LNCAP (cell line): ENCODE results near the gene GPR78.
A peak's percentile ranks its signal among the peaks of the same experiment; 100 is the strongest.

Experiments
- TF ChIP-seq, protein P1 (sequence below): fragments of 450-650 bp; IDR thresholded peaks from 2 replicates; pipeline ENCODE4 v1.5.1; 2017; ENCODE audit warnings: mild to moderate bottlenecking

GPR78 gene

DNA sequence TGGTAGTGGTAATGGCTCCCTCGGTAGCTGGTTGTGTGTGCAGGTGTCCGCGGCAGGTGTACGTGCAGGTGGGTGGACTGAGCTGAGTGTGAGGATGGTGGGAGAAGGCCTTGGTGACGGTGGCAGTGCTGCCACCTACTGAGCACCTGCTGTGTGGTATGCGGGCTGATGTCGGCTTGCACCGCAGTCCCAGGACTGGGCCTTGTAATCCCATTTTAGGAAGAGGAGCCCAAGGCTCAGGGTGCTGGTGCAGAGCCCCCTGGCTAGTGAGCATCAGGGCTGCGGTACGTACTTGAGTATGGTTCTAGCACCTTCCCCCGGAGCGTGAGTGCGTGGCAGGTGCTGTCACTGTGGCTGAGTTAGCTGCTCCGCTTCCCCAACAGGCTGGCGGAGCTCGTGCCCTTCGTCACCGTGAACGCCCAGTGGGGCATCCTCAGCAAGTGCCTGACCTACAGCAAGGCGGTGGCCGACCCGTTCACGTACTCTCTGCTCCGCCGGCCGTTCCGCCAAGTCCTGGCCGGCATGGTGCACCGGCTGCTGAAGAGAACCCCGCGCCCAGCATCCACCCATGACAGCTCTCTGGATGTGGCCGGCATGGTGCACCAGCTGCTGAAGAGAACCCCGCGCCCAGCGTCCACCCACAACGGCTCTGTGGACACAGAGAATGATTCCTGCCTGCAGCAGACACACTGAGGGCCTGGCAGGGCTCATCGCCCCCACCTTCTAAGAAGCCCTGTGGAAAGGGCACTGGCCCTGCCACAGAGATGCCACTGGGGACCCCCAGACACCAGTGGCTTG, 6.7 kb downstream of the GPR78 start:
- TF ChIP-seq, protein P1, sequence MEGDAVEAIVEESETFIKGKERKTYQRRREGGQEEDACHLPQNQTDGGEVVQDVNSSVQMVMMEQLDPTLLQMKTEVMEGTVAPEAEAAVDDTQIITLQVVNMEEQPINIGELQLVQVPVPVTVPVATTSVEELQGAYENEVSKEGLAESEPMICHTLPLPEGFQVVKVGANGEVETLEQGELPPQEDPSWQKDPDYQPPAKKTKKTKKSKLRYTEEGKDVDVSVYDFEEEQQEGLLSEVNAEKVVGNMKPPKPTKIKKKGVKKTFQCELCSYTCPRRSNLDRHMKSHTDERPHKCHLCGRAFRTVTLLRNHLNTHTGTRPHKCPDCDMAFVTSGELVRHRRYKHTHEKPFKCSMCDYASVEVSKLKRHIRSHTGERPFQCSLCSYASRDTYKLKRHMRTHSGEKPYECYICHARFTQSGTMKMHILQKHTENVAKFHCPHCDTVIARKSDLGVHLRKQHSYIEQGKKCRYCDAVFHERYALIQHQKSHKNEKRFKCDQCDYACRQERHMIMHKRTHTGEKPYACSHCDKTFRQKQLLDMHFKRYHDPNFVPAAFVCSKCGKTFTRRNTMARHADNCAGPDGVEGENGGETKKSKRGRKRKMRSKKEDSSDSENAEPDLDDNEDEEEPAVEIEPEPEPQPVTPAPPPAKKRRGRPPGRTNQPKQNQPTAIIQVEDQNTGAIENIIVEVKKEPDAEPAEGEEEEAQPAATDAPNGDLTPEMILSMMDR: peak; percentile 53

DNA sequence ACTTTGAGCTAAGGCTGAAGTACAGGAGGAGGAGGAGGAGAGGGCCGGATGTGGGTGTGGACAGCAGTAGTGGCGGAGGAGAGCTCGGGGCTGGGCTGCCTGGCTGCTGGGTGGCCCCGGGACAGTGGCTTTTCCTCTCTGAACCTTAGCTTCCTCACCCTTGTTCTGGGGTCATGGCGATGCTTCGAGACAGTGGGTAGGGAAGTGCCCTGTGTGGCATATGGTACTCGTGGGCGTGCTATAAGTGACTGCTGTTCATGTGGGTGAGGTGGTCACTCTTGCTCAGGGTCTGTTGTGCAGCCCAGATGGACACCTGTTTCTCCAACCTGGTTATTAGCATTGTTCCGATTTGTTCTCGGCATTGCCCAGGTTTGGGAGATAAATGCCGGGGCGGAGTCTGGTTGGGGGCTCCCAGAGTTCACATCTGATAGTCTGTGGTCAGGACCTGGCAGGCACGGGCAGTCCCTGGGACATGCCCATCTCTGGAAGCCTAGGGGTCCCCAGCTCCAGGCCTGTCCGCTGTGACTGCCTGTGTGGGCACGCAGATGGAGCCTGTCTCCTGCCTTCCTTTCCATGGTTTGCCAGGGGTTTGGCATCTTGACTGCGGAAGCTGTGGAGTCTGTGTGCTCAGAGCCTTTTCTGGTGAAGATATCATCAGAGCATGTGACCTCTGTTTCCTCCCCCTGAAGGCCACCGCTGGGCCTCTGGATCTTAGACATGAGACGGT, 7.4 kb downstream of the GPR78 start:
- TF ChIP-seq, protein P1: no peak

DNA sequence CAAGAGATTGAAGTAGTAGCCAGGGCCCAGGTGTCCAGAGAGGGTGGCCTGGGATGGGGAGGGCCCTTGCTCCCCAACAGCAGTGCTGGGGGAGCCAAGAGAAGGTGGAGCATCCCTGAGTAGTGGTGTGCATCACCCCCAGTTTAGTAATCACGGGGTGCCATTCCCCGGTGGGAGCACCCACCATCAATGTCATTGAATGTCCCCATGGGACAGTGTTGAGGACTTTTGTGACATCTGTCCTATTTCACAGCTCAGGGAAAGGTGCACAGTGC, 7.9 kb downstream of the GPR78 start:
- TF ChIP-seq, protein P1: no peak

DNA sequence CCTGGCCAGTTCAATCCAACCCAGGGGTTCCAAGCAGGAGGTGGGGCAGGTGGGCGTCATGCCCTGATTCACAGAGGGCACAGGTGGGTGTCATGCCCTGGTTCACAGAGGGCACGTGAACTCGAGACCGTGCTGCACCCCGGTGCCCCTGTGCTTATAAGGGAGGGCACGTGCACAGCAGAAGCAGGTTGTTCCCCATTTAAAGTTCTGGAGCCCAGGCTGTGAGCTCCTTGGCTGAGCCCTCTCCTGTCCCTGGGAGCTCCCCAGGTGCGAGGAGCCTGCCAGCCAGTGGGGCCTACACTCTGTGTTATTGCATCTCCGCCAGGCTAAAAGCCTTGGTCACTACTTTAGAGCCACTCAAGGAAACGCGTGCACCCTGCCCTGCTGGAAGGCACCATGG, 9.1 kb downstream of the GPR78 start:
- TF ChIP-seq, protein P1: no peak

DNA sequence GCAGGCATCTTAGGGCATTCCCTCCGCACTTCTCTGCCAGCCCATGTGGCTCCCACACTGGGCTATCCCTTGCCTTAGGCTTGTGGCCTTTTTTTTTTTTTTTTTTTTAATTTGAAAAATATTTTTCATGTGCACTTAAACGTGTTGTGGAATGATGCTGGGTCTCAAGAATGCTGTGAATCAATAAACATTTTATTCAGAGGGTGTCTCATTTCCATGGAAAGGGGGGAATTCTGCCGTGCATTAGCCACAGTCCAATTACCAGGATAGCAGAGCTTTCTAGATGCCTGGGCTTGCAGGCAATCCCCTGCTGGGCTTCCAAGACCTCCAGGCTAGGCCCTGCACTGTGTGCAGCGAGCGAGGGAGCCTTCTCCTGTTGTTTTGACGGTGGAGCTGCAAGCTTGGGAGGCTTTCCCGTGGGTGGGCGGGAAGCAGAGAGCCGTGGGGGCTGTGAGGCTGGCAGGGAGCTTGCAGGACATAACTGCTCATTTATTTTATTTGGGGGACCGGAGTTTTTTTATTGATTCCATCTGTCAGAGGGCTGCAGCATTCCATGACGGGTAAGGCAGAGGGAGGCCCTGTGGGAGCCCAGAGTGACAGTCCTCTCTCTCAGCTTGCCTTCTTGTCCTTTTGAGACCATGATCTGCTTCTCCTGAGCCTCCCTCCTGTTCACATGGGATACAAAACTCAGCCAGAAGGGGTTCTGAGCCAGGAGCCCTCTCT, 9.8 kb downstream of the GPR78 start:
- TF ChIP-seq, protein P1: no peak

DNA sequence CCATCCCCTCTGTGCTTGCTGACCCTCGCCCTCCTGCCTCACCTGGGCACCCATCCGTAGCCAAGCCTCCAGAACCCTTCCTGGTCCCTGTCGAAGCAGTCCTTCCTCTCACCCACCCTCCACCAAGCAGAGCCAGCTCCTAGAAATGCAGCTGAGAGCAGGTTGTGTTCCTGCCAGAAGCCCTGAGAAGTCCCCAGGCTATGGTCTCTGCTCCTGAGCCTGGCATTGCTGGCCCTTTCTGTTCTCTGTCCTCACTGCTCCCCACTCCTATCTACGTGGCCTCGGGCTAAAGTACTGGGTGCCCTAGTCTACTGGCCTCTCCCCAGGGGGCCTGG, 10.3 kb downstream of the GPR78 start:
- TF ChIP-seq, protein P1: no peak

DNA sequence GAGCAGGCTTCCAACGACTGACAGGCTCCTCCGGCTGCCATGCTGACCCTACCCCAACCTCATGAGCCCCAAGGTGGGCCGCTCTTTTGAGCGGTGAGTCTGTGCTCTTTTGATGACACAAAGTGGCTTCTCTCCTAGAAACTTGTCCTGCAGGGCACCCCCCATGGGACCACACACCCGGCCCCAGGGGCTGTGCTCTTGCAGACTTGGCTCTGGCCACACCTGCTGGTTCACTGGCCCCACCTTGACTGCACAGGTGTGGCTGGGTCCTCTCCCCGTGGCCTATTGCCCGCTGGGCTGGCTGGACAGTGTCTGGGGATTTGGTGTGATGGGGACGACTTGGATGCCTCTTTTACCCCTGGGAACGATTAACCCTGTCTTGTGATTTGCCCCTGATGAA, 10.9 kb downstream of the GPR78 start:
- TF ChIP-seq, protein P1: no peak
